GM06990 (cell line): ENCODE results near the gene TRRAP.

Experiments
- DNase-seq: peaks from one replicate; pipeline ENCODE4 v3.0.0-alpha.2; 2011; ENCODE audit not compliant: insufficient read length; ENCODE audit errors: extremely low read depth
- H3K27me3 ChIP-seq: replicated peaks from 2 replicates; pipeline ENCODE4 v1.6.0; 2011; ENCODE audit warnings: low read length; ENCODE audit not compliant: control insufficient read depth, insufficient read depth
- H3K36me3 ChIP-seq: 2 replicates; pipeline ENCODE4 v1.5.1; 2011; ENCODE audit warnings: low read length; ENCODE audit not compliant: control insufficient read depth, insufficient read depth
- H3K4me3 ChIP-seq: replicated peaks from 2 replicates; pipeline ENCODE4 v1.5.1; 2011; ENCODE audit warnings: low read depth, mild to moderate bottlenecking, control low read depth, low read length
- TF ChIP-seq, protein P1 (sequence below): IDR thresholded peaks from 2 replicates; pipeline ENCODE4 v1.5.1; 2011; ENCODE audit warnings: low read length, control low read depth, mild to moderate bottlenecking, inconsistent platforms; ENCODE audit not compliant: insufficient read depth, poor library complexity, severe bottlenecking

Gene TRRAP

DNA sequence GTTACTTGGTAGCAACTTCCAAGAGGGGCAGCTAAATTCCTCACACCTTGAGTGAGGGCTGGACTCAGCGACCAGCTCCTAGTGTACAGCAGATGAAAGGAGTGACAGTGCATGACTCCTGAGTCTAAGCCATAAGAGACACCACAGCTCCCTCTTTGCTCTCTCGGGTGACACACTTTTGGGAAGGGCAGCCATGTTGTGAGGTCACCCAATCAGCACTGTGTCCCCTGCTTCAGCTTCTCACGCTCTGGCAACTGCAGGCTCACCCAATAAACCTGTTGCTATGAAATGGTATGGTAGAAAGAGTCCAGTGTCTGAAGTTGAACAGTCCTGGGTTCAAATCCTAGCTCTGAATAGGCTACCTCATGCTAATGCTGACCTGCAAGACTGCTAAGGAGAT is 29.4 kb upstream of the TRRAP start:
- Histone ChIP-seq H3K4me3 (no peak overlapping the region), H3K27me3 (peaks cover 1% of the 10 kb centered on the region), H3K36me3 (no peaks in the 10 kb centered on the region)
- TF ChIP-seq, protein P1, sequence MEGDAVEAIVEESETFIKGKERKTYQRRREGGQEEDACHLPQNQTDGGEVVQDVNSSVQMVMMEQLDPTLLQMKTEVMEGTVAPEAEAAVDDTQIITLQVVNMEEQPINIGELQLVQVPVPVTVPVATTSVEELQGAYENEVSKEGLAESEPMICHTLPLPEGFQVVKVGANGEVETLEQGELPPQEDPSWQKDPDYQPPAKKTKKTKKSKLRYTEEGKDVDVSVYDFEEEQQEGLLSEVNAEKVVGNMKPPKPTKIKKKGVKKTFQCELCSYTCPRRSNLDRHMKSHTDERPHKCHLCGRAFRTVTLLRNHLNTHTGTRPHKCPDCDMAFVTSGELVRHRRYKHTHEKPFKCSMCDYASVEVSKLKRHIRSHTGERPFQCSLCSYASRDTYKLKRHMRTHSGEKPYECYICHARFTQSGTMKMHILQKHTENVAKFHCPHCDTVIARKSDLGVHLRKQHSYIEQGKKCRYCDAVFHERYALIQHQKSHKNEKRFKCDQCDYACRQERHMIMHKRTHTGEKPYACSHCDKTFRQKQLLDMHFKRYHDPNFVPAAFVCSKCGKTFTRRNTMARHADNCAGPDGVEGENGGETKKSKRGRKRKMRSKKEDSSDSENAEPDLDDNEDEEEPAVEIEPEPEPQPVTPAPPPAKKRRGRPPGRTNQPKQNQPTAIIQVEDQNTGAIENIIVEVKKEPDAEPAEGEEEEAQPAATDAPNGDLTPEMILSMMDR = no peak
- DNase-seq = no peak

DNA sequence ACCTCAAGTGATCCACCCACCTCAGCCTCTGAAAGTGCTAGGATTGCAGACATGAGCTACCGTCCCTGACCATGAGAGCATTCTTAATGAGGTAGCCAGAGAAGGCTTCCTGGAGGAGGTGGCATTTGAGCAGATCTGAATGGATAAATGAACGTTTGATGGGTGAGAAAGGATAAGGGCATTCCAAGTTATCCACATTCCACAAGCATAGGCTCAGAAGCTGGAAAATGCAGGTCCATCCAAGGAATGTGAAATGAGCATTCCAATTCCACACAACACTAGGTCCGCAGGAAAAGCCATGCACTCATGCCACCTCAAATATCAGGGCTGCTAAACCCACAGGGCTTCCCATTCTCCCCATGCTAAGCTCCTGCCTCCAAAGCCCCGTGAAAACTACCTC is 25.5 kb upstream of the TRRAP start:
- H3K36me3 ChIP-seq = no peaks in the 10 kb centered on the region
- DNase-seq = no peak
- TF ChIP-seq, protein P1 = no peak
- H3K27me3 ChIP-seq = peaks cover 1% of the 10 kb centered on the region; the same call in 1 of the 2 replicates
- H3K4me3 ChIP-seq = no peak overlapping the region

DNA sequence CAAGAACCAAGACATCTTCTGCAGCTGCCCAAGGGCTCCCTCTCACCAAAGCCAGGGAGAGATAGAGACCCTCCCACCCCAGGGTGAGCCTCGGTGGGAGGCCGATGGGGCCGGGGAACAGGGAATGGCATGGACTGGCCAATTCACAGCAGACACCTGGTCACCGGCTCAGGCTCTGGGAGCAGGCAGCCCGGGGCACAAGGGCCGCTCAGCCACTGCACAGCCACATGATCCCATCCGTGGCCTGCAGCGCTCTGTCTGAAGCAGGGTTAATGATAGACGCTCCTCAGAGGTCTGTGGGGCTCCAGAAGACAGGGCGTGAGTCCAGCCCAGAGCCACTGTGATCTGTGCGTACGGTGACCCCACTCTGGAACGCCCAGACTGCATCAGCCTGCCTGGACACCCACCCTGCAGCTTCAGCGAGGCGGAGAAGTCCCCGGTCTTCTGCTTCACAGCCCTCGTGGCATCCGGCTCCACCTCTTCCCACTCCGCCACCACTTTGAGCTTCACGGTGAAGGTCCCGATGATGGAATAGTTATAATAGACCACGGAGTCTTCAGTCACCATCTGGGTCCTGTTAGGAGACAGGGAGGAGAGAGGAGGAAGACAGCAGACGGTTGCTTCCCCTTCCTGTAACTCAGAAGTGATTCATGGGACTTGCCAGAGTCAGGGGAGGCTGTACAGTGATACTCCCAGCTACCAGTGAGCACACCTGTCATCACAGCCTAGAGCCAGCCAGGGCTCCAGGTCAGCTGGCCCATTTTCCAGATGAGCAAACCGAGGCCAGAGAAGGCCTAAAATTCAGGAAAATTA is 22.5 kb upstream of the TRRAP start:
- TF ChIP-seq, protein P1 = no peak
- no peak for DNase-seq
- no peak overlapping the region for H3K4me3 ChIP-seq
- peaks cover 3% of the 10 kb centered on the region for H3K27me3 ChIP-seq
- H3K36me3 ChIP-seq = no peaks in the 10 kb centered on the region

DNA sequence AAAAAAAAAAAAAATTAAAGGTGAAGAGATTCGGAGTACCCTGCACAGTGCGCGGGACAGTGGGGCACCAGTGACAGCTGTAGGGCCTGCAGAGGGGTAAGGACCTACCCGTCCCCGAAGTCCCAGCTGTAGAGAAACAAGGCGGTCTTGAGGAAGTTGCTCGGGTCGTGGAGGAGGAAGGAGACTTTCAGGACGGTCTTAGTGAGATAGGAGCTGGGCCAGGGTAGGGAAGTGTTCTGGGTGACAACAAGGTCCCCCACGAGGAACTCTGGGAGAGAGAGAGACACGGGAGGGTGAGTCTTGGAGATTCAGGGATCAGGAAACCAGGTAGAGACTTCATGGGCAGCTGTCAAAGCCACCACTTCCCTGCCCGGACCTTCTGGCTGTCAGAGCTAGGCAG is 18.3 kb upstream of the TRRAP start:
- DNase-seq = no peak
- TF ChIP-seq, protein P1 = no peak
- H3K36me3 ChIP-seq = no peaks in the 10 kb centered on the region
- no peak overlapping the region for H3K4me3 ChIP-seq
- peaks cover 2% of the 10 kb centered on the region for H3K27me3 ChIP-seq

DNA sequence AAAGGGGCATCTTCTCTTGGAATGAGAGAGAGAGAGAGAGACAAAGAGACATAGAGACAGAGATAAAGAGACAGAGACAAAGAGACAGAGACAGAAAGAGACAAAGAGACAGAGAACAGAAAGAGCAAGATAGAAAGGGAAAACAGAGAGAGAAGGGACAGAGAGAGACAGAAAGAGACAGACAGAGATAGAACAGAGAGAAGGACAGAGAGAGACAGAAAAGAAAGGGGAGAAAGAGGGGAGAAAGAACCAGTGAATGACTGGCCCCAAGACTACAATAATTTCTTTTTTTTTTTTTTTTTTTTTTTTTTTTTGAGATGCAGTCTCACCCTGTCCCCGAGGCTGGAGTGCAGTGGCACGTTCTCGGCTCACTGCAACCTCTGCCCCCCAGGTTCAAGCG is 16.1 kb upstream of the TRRAP start:
- TF ChIP-seq, protein P1 = no peak
- Histone ChIP-seq H3K36me3 (no peaks in the 10 kb centered on the region), H3K27me3 (peaks cover 2% of the 10 kb centered on the region), H3K4me3 (no peak overlapping the region)
- DNase-seq = no peak
